HepG2 (cell line): ENCODE measurements around the gene RERE. TPM values are rescaled to one million over a fixed set of nuclear protein-coding genes. Genes with fewer than 3 reads are reported as not detected.

ENCODE experiments used
- ATAC-seq: fragments of 200-7000 bp; cut with Tn5 transposase; 3 replicates; pipeline ENCODE4 v1.9.1; 2020; ENCODE audit warnings: mild to moderate bottlenecking, moderate library complexity
- BruUV-seq: library from RNA; stranded (reverse); fragments of 400-500 nt; replicated peaks from 2 replicates; lab custom pipeline; 2021; lab: Mats Ljungman, UMichigan
- CTCF ChIA-PET: fragments of 300-600 bp; formaldehyde crosslinking; extraction: SDS; loops from one replicate; lab custom pipeline; 2021; ENCODE audit warnings: low total read pairs, inconsistent platforms, low intra/inter-chr PET ratio; lab: Yijun Ruan, JAX
- POLR2A ChIA-PET: fragments of 350-600 bp; sonication (Branson Sonifier 250); formaldehyde crosslinking; loops from one replicate; lab custom pipeline; 2020; ENCODE audit warnings: antibody characterized with exemption, inconsistent platforms; lab: Yijun Ruan, JAX
- DNase-seq: peaks from one replicate; pipeline ENCODE4 v3.0.0-alpha.2; 2015; ENCODE audit warnings: low spot score
- FAIRE-seq: peaks from 3 replicates; lab custom pipeline; 2011; peaks lifted over from hg19 to GRCh38; lab: Jason Lieb, UNC
- H2AFZ ChIP-seq: one replicate; pipeline ENCODE4 v1.6.1; 2011; ENCODE audit warnings: low read length, inconsistent platforms
- H3K27ac ChIP-seq: fragments of 300-600 bp; 3 replicates; pipeline ENCODE4 v1.8.0; 2011; ENCODE audit warnings: mixed run types, mild to moderate bottlenecking, mixed read lengths, low read length, inconsistent platforms; ENCODE audit not compliant: insufficient read depth; ENCODE audit errors: extremely low read length
- H3K27me3 ChIP-seq, 2 experiments: fragments of 200-600 bp in 1 of 2; 2 replicates in 1 of 2; 3 replicates in 1 of 2; pipeline versions ENCODE4 v1.6.0 to v1.8.0; 2011; ENCODE audit warnings: low read length in 2 of 2, mild to moderate bottlenecking in 2 of 2, moderate library complexity in 2 of 2, inconsistent platforms in 1 of 2; ENCODE audit not compliant: insufficient read depth in 2 of 2, control insufficient read depth in 1 of 2
- H3K36me3 ChIP-seq, 2 experiments: fragments of 200-600 bp in 1 of 2; replicated peaks in 1 of 2; 2 replicates in 1 of 2; 3 replicates in 1 of 2; pipeline versions ENCODE4 v1.5.1 to v1.8.0; 2011; ENCODE audit warnings: low read length in 2 of 2, inconsistent platforms in 1 of 2; ENCODE audit not compliant: insufficient read depth in 2 of 2, control insufficient read depth in 1 of 2
- H3K4me1 ChIP-seq: 2 replicates; pipeline ENCODE4 v1.5.1; 2012; ENCODE audit warnings: low read length, inconsistent platforms; ENCODE audit not compliant: insufficient read depth
- H3K4me2 ChIP-seq: 2 replicates; pipeline ENCODE4 v1.6.0; 2011; ENCODE audit warnings: low read depth, low read length, inconsistent platforms
- H3K4me3 ChIP-seq, 3 experiments: fragments of 200-600 bp in 1 of 3; sonication (generic), shearing (Covaris generic) in 1 of 3; replicated peaks in 1 of 3; 2 replicates each; pipeline ENCODE4 v1.5.1; 2011 to 2016; ENCODE audit warnings: low read length in 3 of 3, inconsistent platforms in 2 of 3, low read depth in 2 of 3, mild to moderate bottlenecking in 2 of 3, control low read depth in 1 of 3, mixed read lengths in 1 of 3; ENCODE audit not compliant: insufficient read depth in 1 of 3
- H3K79me2 ChIP-seq: one replicate; pipeline ENCODE4 v1.6.1; 2011; ENCODE audit warnings: low read length, inconsistent platforms; ENCODE audit not compliant: insufficient read depth
- H3K9ac ChIP-seq: 2 replicates; pipeline ENCODE4 v1.6.0; 2011; ENCODE audit warnings: mild to moderate bottlenecking, low read depth, low read length, inconsistent platforms; ENCODE audit not compliant: insufficient read depth
- H3K9me3 ChIP-seq: 2 replicates; pipeline ENCODE4 v1.5.1; 2012; ENCODE audit warnings: mild to moderate bottlenecking, low read length
- H4K20me1 ChIP-seq: 2 replicates; pipeline ENCODE4 v1.6.0; 2011; ENCODE audit warnings: inconsistent platforms, mild to moderate bottlenecking, low read length, moderate library complexity; ENCODE audit not compliant: insufficient read depth
- ADNP ChIP-seq: sonication (generic); formaldehyde crosslinking; IDR thresholded peaks from 2 replicates; pipeline ENCODE4 v1.4.0; 2020; ENCODE audit warnings: missing genetic modification reagents
- AKAP8 ChIP-seq: sonication (generic); formaldehyde crosslinking; IDR thresholded peaks from 2 replicates; pipeline ENCODE4 v1.5.1; 2020; ENCODE audit warnings: mild to moderate bottlenecking, missing genetic modification reagents
- ARNTL ChIP-seq: sonication (generic); formaldehyde crosslinking; IDR thresholded peaks from 2 replicates; pipeline ENCODE4 v1.4.0; 2020; ENCODE audit warnings: mild to moderate bottlenecking, missing genetic modification reagents
- BRF2 ChIP-seq: sonication (generic); formaldehyde crosslinking; IDR thresholded peaks from 2 replicates; pipeline ENCODE4 v1.8.1; 2022; ENCODE audit warnings: mild to moderate bottlenecking, missing genetic modification reagents
- CBX1 ChIP-seq: IDR thresholded peaks from one replicate; pipeline ENCODE4 v1.6.1; 2016; ENCODE audit warnings: antibody characterized with exemption, low read depth
- DMAP1 ChIP-seq: IDR thresholded peaks from 2 replicates; pipeline ENCODE4 v1.6.1; 2016
- FOSL2 ChIP-seq: sonication (generic); formaldehyde crosslinking; IDR thresholded peaks from 2 replicates; pipeline ENCODE4 v1.4.0; 2020; ENCODE audit warnings: missing genetic modification reagents
- HOXA7 ChIP-seq: sonication (generic); formaldehyde crosslinking; IDR thresholded peaks from 2 replicates; pipeline ENCODE4 v1.8.1; 2022; ENCODE audit warnings: mild to moderate bottlenecking, missing genetic modification reagents, moderate library complexity
- NFIB ChIP-seq: sonication (generic); formaldehyde crosslinking; IDR thresholded peaks from 2 replicates; pipeline ENCODE4 v1.9.0; 2021; ENCODE audit warnings: missing genetic modification reagents, mild to moderate bottlenecking, borderline replicate concordance
- PBX2 ChIP-seq: IDR thresholded peaks from 2 replicates; pipeline ENCODE4 v1.6.1; 2016; ENCODE audit warnings: control low read depth
- SMARCE1 ChIP-seq: fragments of 450-650 bp; IDR thresholded peaks from 2 replicates; pipeline ENCODE4 v1.6.1; 2017; ENCODE audit warnings: borderline replicate concordance
- TBX2 ChIP-seq: sonication (generic); formaldehyde crosslinking; IDR thresholded peaks from 2 replicates; pipeline ENCODE4 v1.5.0; 2020; ENCODE audit warnings: missing genetic modification reagents, mild to moderate bottlenecking, borderline replicate concordance
- TFDP2 ChIP-seq: sonication (generic); formaldehyde crosslinking; IDR thresholded peaks from 2 replicates; pipeline ENCODE4 v1.4.0; 2020; ENCODE audit warnings: missing genetic modification reagents
- ZFP91 ChIP-seq: sonication (generic); formaldehyde crosslinking; IDR thresholded peaks from 2 replicates; pipeline ENCODE4 v1.9.0; 2022; ENCODE audit warnings: missing genetic modification reagents, mild to moderate bottlenecking, borderline replicate concordance
- ZGPAT ChIP-seq: IDR thresholded peaks from 2 replicates; pipeline ENCODE4 v1.6.1; 2016; ENCODE audit warnings: mild to moderate bottlenecking
- ZSCAN29 ChIP-seq: sonication (generic); formaldehyde crosslinking; conservative IDR thresholded peaks from 2 replicates; pipeline ENCODE4 v1.4.0; 2020; ENCODE audit warnings: mild to moderate bottlenecking, missing genetic modification reagents
- WGBS: methylation state at CpG from one replicate; pipeline ENCODE4 v1.1.6; 2017; ENCODE audit warnings: low lambda C conversion rate; 5-methylcytosine and 5-hydroxymethylcytosine counted together
- in situ Hi-C: cut with HindIII; loops from 2 replicates; pipeline ENCODE4 v1.10.0; 2017; ENCODE audit warnings: low pct_unique_long_range_greater_than_20kb; ENCODE audit not compliant: extremely low pct_ligation_motif_present
- intact Hi-C: fragments of 100-400 bp; cut with micrococcal nuclease; formaldehyde crosslinking; loops from one replicate; pipeline ENCODE4 v1.10.0; 2022; ENCODE audit not compliant: unreplicated experiment
- polyA plus RNA-seq, 8 experiments: library from polyadenylated mRNA; depleted of rRNA in 3 of 8; stranded (reverse) in 7 of 8; unstranded in 1 of 8; fragments of >200 nt; fragmentation: Illumina TruSeq in 4 of 8; extraction: Trizol in 4 of 8; gene quantifications; 2 replicates each; pipeline versions ENCODE4 v1.2.1 to v1.2.3, GENCODE V29; 2011 to 2016; ENCODE audit warnings: low read depth in 4 of 8, missing spikeins in 1 of 8, mixed read lengths in 1 of 8; ENCODE audit not compliant: insufficient read depth in 1 of 8
- total RNA-seq, 5 experiments: library from RNA; depleted of rRNA; stranded (reverse); fragments of >200 nt; fragmentation: Illumina TruSeq; extraction: Trizol; gene quantifications; 2 replicates each; pipeline ENCODE4 v1.2.3, GENCODE V29; 2016; ENCODE audit warnings: low read depth in 1 of 5

Gene RERE
- total and polyA plus RNA-seq, 2 of the 13 experiments (the other 11 are each of a cell fraction or from before 2014, with no cell fraction given): 18.3 to 21.9 TPM

- WGBS: 0% methylated on average over 2 of the region's 2 CpGs
- peak overlapping the region; percentile 79 for H3K4me2 ChIP-seq
- no peak overlapping the region for H2AFZ ChIP-seq
- no TSS peak for BruUV-seq
- H3K4me1 ChIP-seq: peaks cover 97% of the 10 kb centered on the region
- FAIRE-seq: peak; percentile 70
- DNase-seq: peak; percentile 68
- POLR2A ChIA-PET: interaction anchor here (1.6 kb wide), 1 partner anchor 40 kb away, joined by 4 read pairs; no protein-coding TSS in a partner anchor
- H3K27ac ChIP-seq: peak overlapping the region; percentile 67
- H3K9me3 ChIP-seq: no peaks in the 10 kb centered on the region
- intact Hi-C loops: no loop called here
- peaks cover 88% of the 10 kb centered on the region for H4K20me1 ChIP-seq
- H3K4me3 ChIP-seq: peak overlapping the region in 2 of 3 experiments; percentile 25 to 35; a peak in 3 of 6 replicates
- H3K79me2 ChIP-seq: peaks cover 98% of the 10 kb centered on the region
- CTCF ChIA-PET: no interaction called here
- in situ Hi-C loops: loop anchor here (10.0 kb wide), 1 partner anchor 99 kb away; no protein-coding TSS in a partner anchor
- no peaks in the 10 kb centered on the region for H3K27me3 ChIP-seq
- peak overlapping the region; percentile 24; the same call in 1 of the 2 replicates for H3K9ac ChIP-seq
- H3K36me3 ChIP-seq: no peaks in the 10 kb centered on the region; a peak in 1 of 5 replicates
- ATAC-seq: peak; percentile 76
- TF ChIP-seq DMAP1 (CRISPR knock-in tag) (0 out of 2 replicates have a peak, but pooled peaks have one; percentile 24), ZGPAT (no peak), HOXA7 (no peak), ZFP91 (CRISPR knock-in tag) (no peak), ARNTL (peak; percentile 68), TFDP2 (no peak), ZSCAN29 (CRISPR knock-in tag) (no peak), NFIB (CRISPR knock-in tag) (no peak), SMARCE1 (no peak), ADNP (no peak), TBX2 (CRISPR knock-in tag) (peak; percentile 41; the same call in 1 of the 2 replicates), BRF2 (CRISPR knock-in tag) (no peak), AKAP8 (CRISPR knock-in tag) (no peak), PBX2 (CRISPR knock-in tag) (no peak), CBX1 (no peak), FOSL2 (CRISPR knock-in tag) (peak; percentile 48; the same call in 1 of the 2 replicates)
Measured at GRCh38 chr1:8663915-8664329, 153.5 kb downstream of the RERE start.
